Measurements from ENCODE around the gene GRIP2. TPM values are rescaled to one million over a fixed set of nuclear protein-coding genes. Genes with fewer than 3 reads are reported as not detected.

The GRIP2 gene
- total and polyA plus RNA-seq, 10 donors: 0.15 to 3.7 (median 1.2) TPM

- no peak for TF ChIP-seq POLR2AphosphoS5 (IDR thresholded peaks at IDR 0.05)
- TF ChIP-seq CTCF (IDR thresholded peaks at IDR 0.05 in 8 of 11, conservative IDR thresholded peaks at IDR 0.05 in 3 of 11): no peak
- TF ChIP-seq POLR2A (IDR thresholded peaks at IDR 0.05): no peak
- peak; percentile 33 for DNase-seq
- Histone ChIP-seq H3K4me1 (peaks cover 0 to 46% (median 17%) of the 10 kb centered on the region in 6 donors), H3K4me3 (no peak overlapping the region), H3K9me3 (no peaks in the 10 kb centered on the region), H3K27me3 (replicated peaks in 1 of 7) (no peaks in the 10 kb centered on the region), H3K36me3 (peaks cover 3 to 100% (median 94%) of the 10 kb centered on the region in 6 donors), H3K27ac (peak overlapping the region in 1 of 8 donors; percentile 39)
- intact Hi-C loops (cut with DNase I; ENCODE audit: low total_unique reads): no loop called here
- 91 to 98% (median 94%) methylated on average over 9 to 10 of the region's 10 CpGs for WGBS, 5 donors
Measured at GRCh38 chr3:14481018-14481645, 59.0 kb downstream of the GRIP2 start.

- DNase-seq: peak; percentile 64
- no peaks in the 10 kb centered on the region for H3K9me3 ChIP-seq
- peaks cover 0 to 53% (median 19%) of the 10 kb centered on the region in 6 donors for H3K4me1 ChIP-seq
- no peak overlapping the region for H3K27ac ChIP-seq
- 85 to 98% (median 89%) methylated on average over 5 to 8 of the region's 8 CpGs for WGBS, 5 donors
- no peak overlapping the region for H3K4me3 ChIP-seq
- TF ChIP-seq CTCF (IDR thresholded peaks at IDR 0.05 in 8 of 11, conservative IDR thresholded peaks at IDR 0.05 in 3 of 11) (no peak), POLR2AphosphoS5 (IDR thresholded peaks at IDR 0.05) (peak in 2 of 3 donors; percentile 4 to 56)
- peaks cover 3 to 100% (median 94%) of the 10 kb centered on the region in 6 donors for H3K36me3 ChIP-seq
- intact Hi-C loops (cut with DNase I; ENCODE audit: low total_unique reads): no loop called here
- H3K27me3 ChIP-seq (replicated peaks in 1 of 7): no peaks in the 10 kb centered on the region
Measured at GRCh38 chr3:14480207-14481017, 59.7 kb downstream of the GRIP2 start.

GRCh38 chr3:14479591-14479990, 60.6 kb downstream of the GRIP2 start:
- intact Hi-C loops (cut with DNase I; ENCODE audit: low total_unique reads): no loop called here
- TF ChIP-seq POLR2A (IDR thresholded peaks at IDR 0.05) (no peak), CTCF (IDR thresholded peaks at IDR 0.05 in 8 of 11, conservative IDR thresholded peaks at IDR 0.05 in 3 of 11) (no peak), POLR2AphosphoS5 (IDR thresholded peaks at IDR 0.05) (peak in 1 of 3 donors; percentile 13)
- Histone ChIP-seq H3K4me3 (no peak overlapping the region), H3K27ac (no peak overlapping the region), H3K4me1 (peaks cover 0 to 61% (median 21%) of the 10 kb centered on the region in 6 donors), H3K9me3 (no peaks in the 10 kb centered on the region), H3K36me3 (peaks cover 3 to 100% (median 94%) of the 10 kb centered on the region in 6 donors), H3K27me3 (replicated peaks in 1 of 7) (no peaks in the 10 kb centered on the region)
- WGBS, 5 donors: 88 to 97% (median 92%) methylated on average over 6 of the region's 6 CpGs
- DNase-seq: peak; percentile 42

Data from spleen (tissue), 11 donors.